Transverse colon (tissue), 4 donors: ENCODE data around the gene FGF8. TPM values are rescaled to one million over a fixed set of nuclear protein-coding genes. Genes with fewer than 3 reads are reported as not detected.

Experiments used
- DNase-seq: peaks from one replicate; pipeline ENCODE4 v3.0.0-alpha.2; 2019
- H3K27ac ChIP-seq, 4 donors: fragments of 200-600 bp; sonication (generic); 2 replicates each; pipeline ENCODE4 v1.5.1; 2016 to 2018; ENCODE audit warnings: inconsistent platforms in 4 of 4
- H3K27me3 ChIP-seq: fragments of 200-600 bp; sonication (generic); 2 replicates; pipeline ENCODE4 v1.5.1; 2017; ENCODE audit warnings: inconsistent platforms
- H3K36me3 ChIP-seq, 4 donors: fragments of 200-600 bp; sonication (generic); 2 replicates each; pipeline ENCODE4 v1.5.1; 2017 to 2019; ENCODE audit warnings: inconsistent platforms in 4 of 4
- H3K4me1 ChIP-seq, 4 donors: fragments of 200-600 bp; sonication (generic); 2 replicates each; pipeline ENCODE4 v1.5.1; 2017 to 2020; ENCODE audit warnings: inconsistent platforms in 4 of 4
- H3K4me3 ChIP-seq, 4 donors: fragments of 200-600 bp; sonication (generic); 1 replicate in 1 of 4; 2 replicates in 3 of 4; pipeline versions ENCODE4 v1.5.1 to v1.6.1; 2017 to 2019; ENCODE audit warnings: inconsistent platforms in 4 of 4
- H3K9me3 ChIP-seq, 2 donors: fragments of 200-600 bp; sonication (generic); 2 replicates each; pipeline ENCODE4 v1.5.1; 2017 to 2019; ENCODE audit warnings: inconsistent platforms in 2 of 2
- CTCF ChIP-seq, 5 experiments: fragments of 200-600 bp in 3 of 5; fragments of 450-650 bp in 2 of 5; sonication (generic) in 3 of 5; IDR thresholded peaks; 1 replicate in 2 of 5; 2 replicates in 3 of 5; pipeline ENCODE4 v1.5.1; 2016 to 2017; ENCODE audit warnings: antibody characterized with exemption in 5 of 5, inconsistent platforms in 3 of 5, mild to moderate bottlenecking in 2 of 5, moderate library complexity in 1 of 5
- EP300 ChIP-seq: sonication (generic); formaldehyde crosslinking; IDR thresholded peaks from one replicate; pipeline ENCODE4 v1.6.1; 2017; ENCODE audit warnings: antibody characterized with exemption, low read depth
- POLR2A ChIP-seq: fragments of 450-650 bp; IDR thresholded peaks from one replicate; pipeline ENCODE4 v1.6.1; 2016; ENCODE audit warnings: antibody characterized with exemption, mild to moderate bottlenecking, moderate library complexity
- POLR2AphosphoS5 ChIP-seq, 3 donors: sonication (generic); formaldehyde crosslinking; IDR thresholded peaks; one replicate each; pipeline ENCODE4 v1.6.1; 2016; ENCODE audit warnings: antibody characterized with exemption in 3 of 3
- WGBS, 2 donors: methylation state at CpG; one replicate each; pipeline ENCODE4 v1.1.5; 2018; ENCODE audit warnings: low coverage in 1 of 2; 5-methylcytosine and 5-hydroxymethylcytosine counted together
- in situ Hi-C, 4 donors: fragments of 200-750 bp; cut with MboI; loops; one replicate each; pipeline versions ENCODE4 v1.15.0 to v1.15.1; 2017; ENCODE audit warnings: low sequenced_read_pairs in 3 of 4, low pct_ligation_motif_present in 1 of 4, low pct_unique_long_range_greater_than_20kb in 1 of 4
- intact Hi-C: fragments of 100-400 bp; cut with DNase I; formaldehyde crosslinking; loops from one replicate; pipeline ENCODE4 v1.15.1; 2023; ENCODE audit warnings: low total_unique reads
- total RNA-seq, 4 donors: library from RNA; depleted of rRNA; stranded (reverse); fragments of >200 nt; gene quantifications; one replicate each; pipeline ENCODE4 v1.1.0, GENCODE V29; 2016

FGF8 gene
- total RNA-seq, 4 donors from 2014 or later, result not detected

- DNase-seq, result no peak
- Histone ChIP-seq H3K4me3 (no peak overlapping the region), H3K36me3 (no peaks in the 10 kb centered on the region), H3K27me3 (no peaks in the 10 kb centered on the region), H3K9me3 (no peaks in the 10 kb centered on the region), H3K4me1 (peaks cover 0 to 20% (median 7%) of the 10 kb centered on the region in 4 donors), H3K27ac (no peak overlapping the region)
- TF ChIP-seq CTCF (IDR thresholded peaks at IDR 0.05), result no peak
- TF ChIP-seq EP300, result no peak
- TF ChIP-seq POLR2AphosphoS5 (IDR thresholded peaks at IDR 0.05), result no peak
- no peak for TF ChIP-seq POLR2A
- intact Hi-C loops, result no loop called here
- in situ Hi-C loops, result no loop called here
- 80 to 95% methylated on average over 1 to 3 of the region's 3 CpGs for WGBS, 2 donors
Observed at GRCh38 chr10:101723176-101723575, 52.7 kb downstream of the FGF8 start.

- DNase-seq, result no peak
- no peak overlapping the region for H3K4me3 ChIP-seq
- no peaks in the 10 kb centered on the region for H3K9me3 ChIP-seq
- no peaks in the 10 kb centered on the region for H3K27me3 ChIP-seq
- H3K4me1 ChIP-seq, result peaks cover 0 to 20% (median 7%) of the 10 kb centered on the region in 4 donors
- TF ChIP-seq EP300 (no peak), CTCF (IDR thresholded peaks at IDR 0.05) (no peak), POLR2A (no peak), POLR2AphosphoS5 (IDR thresholded peaks at IDR 0.05) (no peak)
- WGBS, 2 donors, result 92% methylated on average over 2 of the region's 2 CpGs; no CpG with 5 or more reads in 1 of the 2 donors
- no peaks in the 10 kb centered on the region for H3K36me3 ChIP-seq
- H3K27ac ChIP-seq, result no peak overlapping the region
- intact Hi-C loops, result no loop called here
- in situ Hi-C loops, result no loop called here
Observed at GRCh38 chr10:101721806-101722205, 54.1 kb downstream of the FGF8 start.

GRCh38 chr10:101720606-101721230 is 55.2 kb downstream of the FGF8 start:
- no peak overlapping the region for H3K27ac ChIP-seq
- no peaks in the 10 kb centered on the region for H3K27me3 ChIP-seq
- intact Hi-C loops (no loop called here), in situ Hi-C loops (no loop called here)
- TF ChIP-seq POLR2A (no peak), CTCF (IDR thresholded peaks at IDR 0.05) (no peak), POLR2AphosphoS5 (IDR thresholded peaks at IDR 0.05) (no peak), EP300 (no peak)
- no peaks in the 10 kb centered on the region for H3K9me3 ChIP-seq
- no peak for DNase-seq
- H3K4me1 ChIP-seq, result peaks cover 0 to 12% (median 3%) of the 10 kb centered on the region in 4 donors
- no peak overlapping the region for H3K4me3 ChIP-seq
- H3K36me3 ChIP-seq, result no peaks in the 10 kb centered on the region
- 89 to 92% methylated on average over 4 to 6 of the region's 6 CpGs for WGBS, 2 donors

Other genes starting within 250 kb of the FGF8 start
- gene POLL, start 187.9 kb downstream of the FGF8 start, total RNA-seq, result 10 to 100 TPM; 23.9 to 89.8 (median 29.8) TPM
- 10 to 100 TPM in 2 of 4 donors, 1 to 10 TPM in 1, not detected in 1; 8.2 to 15.7 (median 13.5) TPM for gene DPCD, start 187.8 kb downstream of the FGF8 start, total RNA-seq
- gene FBXW4, start 80.9 kb downstream of the FGF8 start, total RNA-seq, result 10 to 100 TPM; 48.4 to 91.6 (median 55.6) TPM
- 10 to 100 TPM in 3 of 4 donors, 1 to 10 TPM in 1; 8.2 to 18.7 (median 12.7) TPM for gene NPM3, start 7.3 kb upstream of the FGF8 start, total RNA-seq
- gene OGA, start 42.3 kb upstream of the FGF8 start, total RNA-seq, result 100 to 1,000 TPM; 114 to 608 (median 172) TPM
- 1 to 10 TPM; 1.1 to 5.2 (median 2.2) TPM for gene KCNIP2, start 67.7 kb upstream of the FGF8 start, total RNA-seq